Inflammatory macrophage treated with lipopolysaccharide for 4 hours (primary cell): Measurements from ENCODE around the gene TPCN2.

ENCODE experiments used
- DNase-seq: peaks from one replicate; pipeline ENCODE4 v3.0.0-alpha.2; 2020

The TPCN2 gene

GRCh38 chr11:69171476-69172240 is 122.9 kb downstream of the TPCN2 start:
- DNase-seq: peak; percentile 52

DNA sequence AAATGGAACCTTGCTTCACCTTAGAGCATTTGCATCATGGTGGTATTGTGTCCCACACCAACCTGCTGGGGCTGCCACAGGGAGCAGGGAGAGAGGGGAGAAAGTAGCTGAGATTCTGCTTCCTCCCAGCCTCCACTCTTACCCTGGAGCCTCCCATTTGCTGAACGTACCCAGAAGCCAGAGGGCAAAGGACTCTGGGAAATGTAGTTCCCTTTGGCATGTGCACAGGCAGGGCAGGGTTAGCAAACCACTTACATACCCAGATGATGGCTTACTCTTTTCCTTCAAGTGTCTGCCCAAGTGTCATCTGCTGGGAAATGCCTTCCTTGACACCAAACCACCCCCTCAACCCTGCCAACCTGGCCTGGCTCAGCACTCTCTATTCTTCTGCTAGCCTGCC is 123.9 kb downstream of the TPCN2 start:
- peak; percentile 39 for DNase-seq

GRCh38 chr11:69173331-69173730 is 124.6 kb downstream of the TPCN2 start:
- DNase-seq: no peak

DNA sequence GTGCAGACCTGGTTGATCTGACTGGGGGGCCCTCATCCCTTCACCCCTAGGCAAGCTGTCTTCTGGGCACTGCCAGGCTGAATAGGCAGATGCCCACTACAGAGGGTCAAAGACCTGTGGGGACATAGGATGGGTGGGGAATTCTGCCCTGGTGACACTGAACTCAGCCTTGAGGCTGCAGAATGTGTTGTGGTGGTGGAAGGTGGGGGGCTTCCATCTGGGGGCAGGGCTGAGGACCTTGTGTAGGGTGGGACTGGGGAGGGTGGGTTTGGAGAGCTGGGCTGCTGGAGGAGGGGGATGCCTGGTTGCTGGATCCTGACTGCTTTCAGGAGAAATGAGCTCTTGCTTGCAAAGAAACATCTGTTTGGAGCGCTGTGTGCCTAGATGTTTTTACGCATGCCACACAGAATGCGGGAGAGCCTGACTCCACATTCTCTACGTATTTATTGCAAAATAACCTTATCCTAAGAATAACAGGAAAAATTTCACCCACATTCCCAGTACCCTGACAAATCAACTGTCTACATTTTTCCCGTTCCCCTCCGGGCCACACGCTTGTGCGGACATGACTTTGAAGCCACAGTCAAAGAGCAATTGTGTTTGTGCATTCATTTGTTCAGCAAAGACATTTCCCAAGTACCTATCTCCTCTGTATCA is 125.3 kb downstream of the TPCN2 start:
- DNase-seq: no peak

GRCh38 chr11:69174841-69175240 is 126.1 kb downstream of the TPCN2 start:
- DNase-seq: no peak

DNA sequence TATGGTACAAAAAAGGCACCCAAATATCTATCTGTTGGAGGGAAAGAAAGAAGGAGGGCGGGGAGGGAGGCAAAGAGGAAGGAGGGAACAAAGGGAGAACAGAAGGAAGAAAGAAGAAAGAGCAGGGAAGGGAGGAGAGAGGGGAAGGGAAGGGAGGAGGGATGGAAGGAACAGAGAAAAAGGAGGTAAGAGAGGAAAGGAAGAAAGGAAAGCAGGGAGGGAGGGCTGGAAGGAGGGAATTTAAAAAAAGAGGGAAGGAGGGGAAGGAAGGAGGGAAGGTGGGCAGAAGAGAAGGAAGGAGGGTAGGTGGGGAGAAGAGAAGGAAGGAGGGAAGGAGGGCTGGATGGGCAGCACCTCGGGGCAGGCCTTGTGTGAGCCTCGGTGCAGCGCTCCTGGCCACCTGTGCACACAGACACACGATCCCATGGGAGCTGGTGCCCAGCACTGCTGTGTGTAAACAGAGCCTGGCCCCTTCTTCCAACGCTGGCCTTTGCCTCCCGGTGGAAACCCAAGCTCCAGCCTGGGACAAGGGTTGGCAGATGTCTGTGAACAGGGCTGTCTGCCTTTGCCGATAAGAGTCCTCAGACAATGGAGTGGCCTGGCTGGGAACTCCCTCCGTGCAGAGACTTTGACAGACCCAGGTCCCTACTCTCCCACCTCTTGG is 130.2 kb downstream of the TPCN2 start:
- no peak for DNase-seq

DNA sequence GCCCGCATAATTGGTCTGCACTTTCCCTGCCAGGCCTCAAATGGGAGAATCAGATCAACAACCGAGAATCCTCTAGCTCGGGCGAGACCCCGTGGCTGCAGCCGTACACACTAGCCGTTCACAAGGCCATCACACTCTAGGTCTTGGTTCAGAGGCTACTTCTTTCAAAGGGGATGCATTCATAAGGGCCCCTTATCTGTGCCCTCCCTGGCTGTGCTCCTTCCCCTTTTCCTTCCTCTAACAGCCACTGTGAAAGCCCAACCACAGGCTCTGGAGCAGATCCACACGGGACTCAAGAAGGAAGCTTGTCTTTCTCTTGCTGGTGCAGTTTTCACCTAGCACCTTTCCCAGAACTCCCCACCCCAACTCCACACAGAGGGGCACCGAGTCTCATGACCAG is 131.5 kb downstream of the TPCN2 start:
- DNase-seq: no peak

GRCh38 chr11:69180726-69181125 is 132.0 kb downstream of the TPCN2 start:
- no peak for DNase-seq

DNA sequence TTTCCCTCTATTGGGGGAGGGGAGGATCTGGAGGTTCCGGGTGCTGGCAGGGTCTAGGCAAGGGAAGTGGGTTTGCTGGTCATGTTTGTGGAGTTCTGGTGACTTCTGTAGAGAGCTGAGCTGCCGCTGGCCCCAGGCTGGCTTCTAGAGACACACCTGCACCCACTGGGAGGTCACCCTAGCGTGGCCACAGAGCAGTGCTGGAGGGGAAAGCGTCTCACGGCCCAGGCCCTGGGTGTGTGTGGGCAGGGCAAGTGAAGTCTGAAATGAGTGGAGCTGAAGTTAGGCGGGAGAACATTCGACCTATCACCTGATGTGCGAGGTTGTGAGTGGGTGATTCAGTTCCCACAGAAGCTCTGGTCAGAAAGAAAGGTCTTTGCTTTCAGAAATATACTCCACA is 134.9 kb downstream of the TPCN2 start:
- DNase-seq: no peak
